Astrocyte (in vitro differentiated cells and primary cell): ENCODE data around the gene CCDC89. TPM values are rescaled to one million over a fixed set of nuclear protein-coding genes. Genes with fewer than 3 reads are reported as not detected.
"Not testable (repeated sequence)": the region's sequence is repeated elsewhere in the genome, so short reads cannot be mapped to it uniquely, and the experiment has no call there.

ENCODE experiments used
- DNase-seq: peaks from one replicate; pipeline ENCODE4 v3.0.0-alpha.2; 2010; ENCODE audit warnings: low read depth
- FAIRE-seq: peaks from 2 replicates; lab custom pipeline; 2011; peaks lifted over from hg19 to GRCh38; lab: Jason Lieb, UNC
- H2AFZ ChIP-seq: 2 replicates; pipeline ENCODE4 v1.6.0; 2012; ENCODE audit warnings: low read depth, low read length, inconsistent platforms
- H3K27ac ChIP-seq: 2 replicates; pipeline ENCODE4 v1.5.1; 2011; ENCODE audit warnings: low read depth, low read length, inconsistent platforms
- H3K27me3 ChIP-seq: 2 replicates; pipeline ENCODE4 v1.6.0; 2011; ENCODE audit warnings: low read length, inconsistent platforms; ENCODE audit not compliant: insufficient read depth
- H3K36me3 ChIP-seq: 2 replicates; pipeline ENCODE4 v1.5.1; 2011; ENCODE audit warnings: low read length, inconsistent platforms; ENCODE audit not compliant: insufficient read depth
- H3K4me1 ChIP-seq: 2 replicates; pipeline ENCODE4 v1.5.1; 2011; ENCODE audit warnings: low read length, inconsistent platforms; ENCODE audit not compliant: insufficient read depth
- H3K4me2 ChIP-seq: 2 replicates; pipeline ENCODE4 v1.6.0; 2012; ENCODE audit warnings: low read length, inconsistent platforms
- H3K4me3 ChIP-seq: 2 replicates; pipeline ENCODE4 v1.5.1; 2011; ENCODE audit warnings: low read depth, mild to moderate bottlenecking, low read length, inconsistent platforms; ENCODE audit not compliant: insufficient read depth
- H3K79me2 ChIP-seq: 2 replicates; pipeline ENCODE4 v1.6.0; 2012; ENCODE audit warnings: mild to moderate bottlenecking, low read length, inconsistent platforms; ENCODE audit not compliant: insufficient read depth
- H3K9ac ChIP-seq: 2 replicates; pipeline ENCODE4 v1.6.0; 2012; ENCODE audit warnings: mild to moderate bottlenecking, low read length, inconsistent platforms
- H3K9me3 ChIP-seq: 2 replicates; pipeline ENCODE4 v1.5.1; 2012; ENCODE audit warnings: low read depth, mild to moderate bottlenecking, low read length, inconsistent platforms; ENCODE audit not compliant: insufficient read depth
- H4K20me1 ChIP-seq: 2 replicates; pipeline ENCODE4 v1.6.0; 2012; ENCODE audit warnings: low read length, inconsistent platforms; ENCODE audit not compliant: insufficient read depth
- H3K27ac Mint-ChIP-seq: one replicate; pipeline ENCODE4 v1.8.0; 2021; ENCODE audit warnings: mild to moderate bottlenecking, mixed read lengths; ENCODE audit not compliant: unreplicated experiment
- H3K27me3 Mint-ChIP-seq: one replicate; pipeline ENCODE4 v1.8.0; 2021; ENCODE audit warnings: low read depth, mixed read lengths; ENCODE audit not compliant: unreplicated experiment
- H3K36me3 Mint-ChIP-seq: one replicate; pipeline ENCODE4 v1.8.0; 2021; ENCODE audit warnings: low read depth, mixed read lengths; ENCODE audit not compliant: unreplicated experiment
- H3K4me1 Mint-ChIP-seq: one replicate; pipeline ENCODE4 v1.8.0; 2021; ENCODE audit warnings: low read depth, mixed read lengths; ENCODE audit not compliant: unreplicated experiment
- H3K4me3 Mint-ChIP-seq: one replicate; pipeline ENCODE4 v1.8.0; 2021; ENCODE audit warnings: mild to moderate bottlenecking, moderate library complexity, mixed read lengths; ENCODE audit not compliant: unreplicated experiment
- H3K9me3 Mint-ChIP-seq: one replicate; pipeline ENCODE4 v1.8.0; 2021; ENCODE audit warnings: mild to moderate bottlenecking, mixed read lengths; ENCODE audit not compliant: unreplicated experiment
- EZH2 ChIP-seq: IDR thresholded peaks from 2 replicates; pipeline ENCODE4 v1.6.1; 2012; ENCODE audit warnings: mild to moderate bottlenecking, low read length, inconsistent platforms; ENCODE audit not compliant: insufficient read depth
- total RNA-seq: library from RNA; stranded (reverse); gene quantifications from 2 replicates; pipeline ENCODE4 v1.2.1, GENCODE V29; 2021
- TF ChIP-seq, protein P1 (sequence below): IDR thresholded peaks from 2 replicates; pipeline ENCODE4 v1.5.1; 2011; ENCODE audit warnings: low read depth, mild to moderate bottlenecking, inconsistent platforms, low read length, moderate library complexity; ENCODE audit not compliant: insufficient read depth

The CCDC89 gene
- total RNA-seq, 1 donor from 2014 or later, result 0.30 TPM

DNA sequence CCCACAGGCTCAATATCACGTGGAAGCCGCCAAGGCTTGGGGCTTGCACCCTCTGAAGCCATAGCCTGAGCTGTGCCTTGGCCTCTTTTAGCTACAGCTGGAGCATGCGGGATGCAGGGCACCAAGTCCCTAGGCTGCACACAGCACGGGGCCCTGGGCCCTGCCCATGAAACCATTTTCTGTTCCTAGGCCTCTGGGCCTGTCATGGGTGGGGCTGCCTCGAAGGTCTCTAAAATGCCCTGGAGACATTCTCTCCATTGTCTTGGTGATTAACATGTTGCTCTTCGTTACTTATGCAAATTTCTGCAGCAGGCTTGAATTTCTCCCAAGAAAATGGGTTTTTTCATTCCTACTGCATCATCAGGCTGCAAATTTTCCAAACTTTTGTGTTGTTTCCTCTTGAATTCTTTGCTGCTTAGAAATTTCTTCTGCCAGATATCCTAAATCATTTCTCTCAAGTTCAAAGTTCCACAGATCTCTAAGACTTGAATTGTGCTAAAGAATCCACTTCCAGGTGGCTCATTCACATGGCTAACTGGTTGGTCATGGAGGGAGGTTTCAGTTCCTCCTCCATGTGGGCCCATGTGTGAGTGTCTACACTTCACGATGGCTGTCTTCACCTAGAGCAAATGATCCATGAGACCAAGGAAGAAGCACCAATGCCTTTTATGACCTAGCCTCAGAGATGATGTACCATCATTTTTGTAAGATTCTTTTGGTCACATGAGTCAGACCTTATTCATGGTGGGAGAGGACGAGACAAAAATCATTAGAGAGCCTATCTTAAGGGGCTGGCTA lies 13.7 kb downstream of the CCDC89 start:
- Histone ChIP-seq H3K27ac (no peak overlapping the region), H3K4me3 (no peak overlapping the region), H3K4me2 (no peak overlapping the region), H3K79me2 (no peaks in the 10 kb centered on the region), H2AFZ (no peak overlapping the region), H3K9ac (no peak overlapping the region), H3K36me3 (no peaks in the 10 kb centered on the region), H3K4me1 (no peaks in the 10 kb centered on the region), H3K9me3 (no peaks in the 10 kb centered on the region), H3K27me3 (no peaks in the 10 kb centered on the region), H4K20me1 (no peaks in the 10 kb centered on the region)
- H3K4me1 Mint-ChIP-seq, result no peaks in the 10 kb centered on the region
- peaks cover 3% of the 10 kb centered on the region for H3K27me3 Mint-ChIP-seq
- H3K27ac Mint-ChIP-seq, result no peak overlapping the region
- peaks cover 1% of the 10 kb centered on the region for H3K36me3 Mint-ChIP-seq
- TF ChIP-seq, protein P1, sequence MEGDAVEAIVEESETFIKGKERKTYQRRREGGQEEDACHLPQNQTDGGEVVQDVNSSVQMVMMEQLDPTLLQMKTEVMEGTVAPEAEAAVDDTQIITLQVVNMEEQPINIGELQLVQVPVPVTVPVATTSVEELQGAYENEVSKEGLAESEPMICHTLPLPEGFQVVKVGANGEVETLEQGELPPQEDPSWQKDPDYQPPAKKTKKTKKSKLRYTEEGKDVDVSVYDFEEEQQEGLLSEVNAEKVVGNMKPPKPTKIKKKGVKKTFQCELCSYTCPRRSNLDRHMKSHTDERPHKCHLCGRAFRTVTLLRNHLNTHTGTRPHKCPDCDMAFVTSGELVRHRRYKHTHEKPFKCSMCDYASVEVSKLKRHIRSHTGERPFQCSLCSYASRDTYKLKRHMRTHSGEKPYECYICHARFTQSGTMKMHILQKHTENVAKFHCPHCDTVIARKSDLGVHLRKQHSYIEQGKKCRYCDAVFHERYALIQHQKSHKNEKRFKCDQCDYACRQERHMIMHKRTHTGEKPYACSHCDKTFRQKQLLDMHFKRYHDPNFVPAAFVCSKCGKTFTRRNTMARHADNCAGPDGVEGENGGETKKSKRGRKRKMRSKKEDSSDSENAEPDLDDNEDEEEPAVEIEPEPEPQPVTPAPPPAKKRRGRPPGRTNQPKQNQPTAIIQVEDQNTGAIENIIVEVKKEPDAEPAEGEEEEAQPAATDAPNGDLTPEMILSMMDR, result no peak
- no peak for TF ChIP-seq EZH2
- no peak overlapping the region for H3K4me3 Mint-ChIP-seq
- H3K9me3 Mint-ChIP-seq, result peaks cover 7% of the 10 kb centered on the region
- FAIRE-seq, result no peak
- no peak for DNase-seq

DNA sequence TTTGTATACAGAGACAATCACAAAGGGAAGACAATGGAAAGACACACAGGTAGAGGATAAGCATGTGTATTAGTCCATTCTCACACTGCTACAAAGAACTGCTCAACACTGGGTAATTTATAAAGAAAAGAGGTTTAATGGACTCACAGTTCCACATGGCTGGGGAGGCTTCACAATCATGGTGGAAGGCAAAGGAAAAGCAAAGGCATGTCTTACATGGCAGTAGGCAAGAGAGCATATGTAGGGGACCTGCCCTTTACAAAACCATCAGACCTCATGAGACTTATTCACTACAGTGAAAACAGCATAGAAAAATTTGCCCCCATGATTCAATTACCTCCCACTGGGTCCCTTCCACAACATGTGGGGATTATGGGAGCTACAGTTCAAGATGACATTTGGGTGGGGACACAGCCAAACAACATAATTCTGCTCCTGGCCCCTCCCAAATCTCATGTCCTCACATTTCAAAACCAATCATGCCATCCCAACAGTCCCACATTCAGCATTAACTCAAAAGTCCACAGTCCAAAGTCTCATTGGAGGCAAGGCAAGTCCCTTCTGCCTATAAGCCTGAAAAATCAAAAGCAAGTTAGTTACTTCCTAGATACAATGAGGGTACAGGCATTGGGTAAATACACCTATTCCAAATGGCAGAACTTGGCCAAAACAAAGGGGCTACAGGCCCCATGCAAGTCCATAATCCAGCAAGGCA lies 14.9 kb downstream of the CCDC89 start:
- not testable (repeated sequence) for DNase-seq, H3K27ac Mint-ChIP-seq, H3K27me3 Mint-ChIP-seq, H3K79me2 ChIP-seq, H3K9me3 Mint-ChIP-seq, H3K27ac ChIP-seq, H4K20me1 ChIP-seq, FAIRE-seq, H3K9me3 ChIP-seq, H3K4me1 ChIP-seq, H3K27me3 ChIP-seq, H3K4me1 Mint-ChIP-seq, H3K36me3 ChIP-seq, H2AFZ ChIP-seq, H3K4me3 ChIP-seq, H3K36me3 Mint-ChIP-seq, H3K4me3 Mint-ChIP-seq, H3K9ac ChIP-seq, H3K4me2 ChIP-seq

DNA sequence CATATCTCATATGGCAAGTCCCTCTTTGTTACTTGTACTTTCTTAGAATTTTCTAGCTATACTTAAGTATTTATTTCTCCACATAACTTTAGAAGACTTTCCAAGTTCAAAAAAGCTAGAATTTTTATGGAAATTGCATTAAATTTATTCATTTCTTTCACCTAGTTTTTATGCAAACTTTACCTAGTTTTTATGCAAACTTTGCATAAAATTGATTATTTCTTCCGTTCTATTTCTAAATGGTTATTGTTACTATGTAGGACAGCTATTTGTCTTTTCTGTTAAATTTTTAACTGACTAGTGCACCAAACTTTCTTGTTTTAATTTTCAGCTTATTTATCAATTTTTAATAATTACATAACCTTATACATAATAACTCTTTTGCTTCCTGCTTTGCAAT lies 17.8 kb downstream of the CCDC89 start:
- Histone ChIP-seq H3K9ac (no peak overlapping the region), H3K4me3 (no peak overlapping the region), H3K27me3 (no peaks in the 10 kb centered on the region), H3K79me2 (peaks cover 17% of the 10 kb centered on the region), H3K4me1 (peaks cover 6% of the 10 kb centered on the region), H4K20me1 (peaks cover 13% of the 10 kb centered on the region), H2AFZ (no peak overlapping the region), H3K36me3 (no peaks in the 10 kb centered on the region), H3K9me3 (no peaks in the 10 kb centered on the region), H3K4me2 (no peak overlapping the region), H3K27ac (no peak overlapping the region)
- no peak overlapping the region for H3K4me3 Mint-ChIP-seq
- no peaks in the 10 kb centered on the region for H3K4me1 Mint-ChIP-seq
- FAIRE-seq (no peak), DNase-seq (no peak)
- H3K9me3 Mint-ChIP-seq, result no peaks in the 10 kb centered on the region
- TF ChIP-seq, protein P1, result no peak
- no peak for TF ChIP-seq EZH2
- no peaks in the 10 kb centered on the region for H3K27me3 Mint-ChIP-seq
- no peak overlapping the region for H3K27ac Mint-ChIP-seq
- H3K36me3 Mint-ChIP-seq, result peaks cover 1% of the 10 kb centered on the region
